Measurements from ENCODE around the gene WDR44. TPM values are rescaled to one million over a fixed set of nuclear protein-coding genes. Genes with fewer than 3 reads are reported as not detected.

Gene WDR44
- total and polyA plus RNA-seq, 12 donors = 3.8 to 15.7 (median 13.8) TPM

- intact Hi-C loops (cut with DNase I) = no loop called here
- Histone ChIP-seq H3K27me3 (no peaks in the 10 kb centered on the region), H3K9me3 (no peaks in the 10 kb centered on the region), H3K4me1 (no peaks in the 10 kb centered on the region), H3K4me3 (no peak overlapping the region), H3K27ac (no peak overlapping the region), H3K36me3 (peaks cover 0 to 65% (median 0%) of the 10 kb centered on the region in 9 donors)
- TF ChIP-seq, protein P1, sequence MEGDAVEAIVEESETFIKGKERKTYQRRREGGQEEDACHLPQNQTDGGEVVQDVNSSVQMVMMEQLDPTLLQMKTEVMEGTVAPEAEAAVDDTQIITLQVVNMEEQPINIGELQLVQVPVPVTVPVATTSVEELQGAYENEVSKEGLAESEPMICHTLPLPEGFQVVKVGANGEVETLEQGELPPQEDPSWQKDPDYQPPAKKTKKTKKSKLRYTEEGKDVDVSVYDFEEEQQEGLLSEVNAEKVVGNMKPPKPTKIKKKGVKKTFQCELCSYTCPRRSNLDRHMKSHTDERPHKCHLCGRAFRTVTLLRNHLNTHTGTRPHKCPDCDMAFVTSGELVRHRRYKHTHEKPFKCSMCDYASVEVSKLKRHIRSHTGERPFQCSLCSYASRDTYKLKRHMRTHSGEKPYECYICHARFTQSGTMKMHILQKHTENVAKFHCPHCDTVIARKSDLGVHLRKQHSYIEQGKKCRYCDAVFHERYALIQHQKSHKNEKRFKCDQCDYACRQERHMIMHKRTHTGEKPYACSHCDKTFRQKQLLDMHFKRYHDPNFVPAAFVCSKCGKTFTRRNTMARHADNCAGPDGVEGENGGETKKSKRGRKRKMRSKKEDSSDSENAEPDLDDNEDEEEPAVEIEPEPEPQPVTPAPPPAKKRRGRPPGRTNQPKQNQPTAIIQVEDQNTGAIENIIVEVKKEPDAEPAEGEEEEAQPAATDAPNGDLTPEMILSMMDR (IDR thresholded peaks at IDR 0.05) = no peak
- ATAC-seq (no peak), DNase-seq (no peak)
- WGBS, 2 donors = 77 to 96% methylated on average over 5 of the region's 5 CpGs
Observed at GRCh38 chrX:118432799-118433198, 86.9 kb downstream of the WDR44 start.

- no peaks in the 10 kb centered on the region for H3K9me3 ChIP-seq
- DNase-seq = no peak
- ATAC-seq = no peak
- H3K4me1 ChIP-seq = no peaks in the 10 kb centered on the region
- intact Hi-C loops (cut with DNase I) = no loop called here
- H3K36me3 ChIP-seq = peaks cover 0 to 84% (median 5%) of the 10 kb centered on the region in 9 donors
- no peak overlapping the region for H3K27ac ChIP-seq
- H3K27me3 ChIP-seq = no peaks in the 10 kb centered on the region
- TF ChIP-seq, protein P1 (IDR thresholded peaks at IDR 0.05) = no peak
- WGBS, 2 donors = 63 to 83% methylated on average over 1 of the region's 1 CpG
- no peak overlapping the region for H3K4me3 ChIP-seq
Observed at GRCh38 chrX:118437283-118437682, 91.4 kb downstream of the WDR44 start.

GRCh38 chrX:118448273-118448783 lies 102.4 kb downstream of the WDR44 start:
- WGBS, 2 donors = 84 to 85% methylated on average over 3 of the region's 3 CpGs
- ATAC-seq (no peak), DNase-seq (no peak)
- H3K4me3 ChIP-seq = no peak overlapping the region
- peaks cover 0 to 77% (median 0%) of the 10 kb centered on the region in 9 donors for H3K36me3 ChIP-seq
- H3K4me1 ChIP-seq = no peaks in the 10 kb centered on the region
- intact Hi-C loops (cut with DNase I) = no loop called here
- TF ChIP-seq, protein P1 (IDR thresholded peaks at IDR 0.05) = no peak
- H3K27me3 ChIP-seq = no peaks in the 10 kb centered on the region
- H3K9me3 ChIP-seq = no peaks in the 10 kb centered on the region
- no peak overlapping the region for H3K27ac ChIP-seq

GRCh38 chrX:118455013-118455412 lies 109.1 kb downstream of the WDR44 start:
- no peak overlapping the region for H3K4me3 ChIP-seq
- no peak for DNase-seq
- WGBS, 2 donors = 54 to 61% methylated on average over 3 of the region's 3 CpGs

More at GRCh38 chrX:118455013-118455412, 109.1 kb downstream of the WDR44 start:
- Histone ChIP-seq H3K9me3 (no peaks in the 10 kb centered on the region), H3K27me3 (no peaks in the 10 kb centered on the region), H3K27ac (no peak overlapping the region), H3K36me3 (peaks cover 0 to 18% (median 0%) of the 10 kb centered on the region in 9 donors), H3K4me1 (no peaks in the 10 kb centered on the region)
- TF ChIP-seq, protein P1 (IDR thresholded peaks at IDR 0.05) = no peak
- no peak for ATAC-seq
- intact Hi-C loops (cut with DNase I) = loop anchor here in 5 of 10 donors (5.0 to 10.0 kb wide), 2 partner anchors 142 to 150 kb away; no protein-coding TSS in a partner anchor

All from heart right ventricle (tissue), 16 donors.